HepG2 (cell line): ENCODE data around the gene SFXN1. TPM values are rescaled to one million over a fixed set of nuclear protein-coding genes. Genes with fewer than 3 reads are reported as not detected.

ENCODE experiments used
- DNMT3B ChIP-seq: conservative IDR thresholded peaks from 2 replicates; pipeline ENCODE4 v1.6.1; 2016; ENCODE audit warnings: missing biosample characterization, control low read depth
- JUN ChIP-seq: sonication (generic); formaldehyde crosslinking; IDR thresholded peaks from 2 replicates; pipeline ENCODE4 v1.4.0; 2020; ENCODE audit warnings: mild to moderate bottlenecking, missing genetic modification reagents
- MLX ChIP-seq: IDR thresholded peaks from 2 replicates; pipeline ENCODE4 v1.6.1; 2016
- MLXIP ChIP-seq: sonication (generic); formaldehyde crosslinking; IDR thresholded peaks from 2 replicates; pipeline ENCODE4 v1.9.0; 2021; ENCODE audit warnings: missing genetic modification reagents, borderline replicate concordance
- MZF1 ChIP-seq: sonication (generic); formaldehyde crosslinking; IDR thresholded peaks from 2 replicates; pipeline ENCODE4 v1.8.1; 2023; ENCODE audit warnings: mild to moderate bottlenecking, missing genetic modification reagents, borderline replicate concordance
- NCOR1 ChIP-seq: fragments of 200-600 bp; sonication (generic); IDR thresholded peaks from 2 replicates; pipeline ENCODE4 v1.7.0; 2017; ENCODE audit warnings: antibody characterized with exemption, low read length, borderline replicate concordance
- NFIC ChIP-seq: IDR thresholded peaks from 2 replicates; pipeline ENCODE4 v1.6.1; 2012; ENCODE audit warnings: mild to moderate bottlenecking, low read length, inconsistent platforms
- NFRKB ChIP-seq: fragments of 450-650 bp; IDR thresholded peaks from 2 replicates; pipeline ENCODE4 v1.6.1; 2017
- TAF1 ChIP-seq: sonication (generic); formaldehyde crosslinking; IDR thresholded peaks from 2 replicates; pipeline ENCODE4 v1.4.0; 2020; ENCODE audit warnings: missing genetic modification reagents
- TCF7L2 ChIP-seq: IDR thresholded peaks from 2 replicates; pipeline ENCODE4 v1.6.1; 2011; ENCODE audit warnings: mild to moderate bottlenecking, low read depth, low read length, moderate library complexity
- ZBED4 ChIP-seq: sonication (generic); formaldehyde crosslinking; IDR thresholded peaks from 2 replicates; pipeline ENCODE4 v1.4.0; 2020; ENCODE audit warnings: missing genetic modification reagents, borderline replicate concordance
- ZNF143 ChIP-seq: sonication (generic); formaldehyde crosslinking; IDR thresholded peaks from 2 replicates; pipeline ENCODE4 v1.4.0; 2020; ENCODE audit warnings: missing genetic modification reagents
- ZNF337 ChIP-seq: sonication (generic); formaldehyde crosslinking; IDR thresholded peaks from 2 replicates; pipeline ENCODE4 v1.5.1; 2020; ENCODE audit warnings: missing genetic modification reagents, low read depth, mild to moderate bottlenecking, borderline replicate concordance
- ZNF512B ChIP-seq: sonication (generic); formaldehyde crosslinking; IDR thresholded peaks from 2 replicates; pipeline ENCODE4 v1.5.1; 2020; ENCODE audit warnings: missing genetic modification reagents, mild to moderate bottlenecking, borderline replicate concordance
- ZNF549 ChIP-seq: sonication (generic); formaldehyde crosslinking; IDR thresholded peaks from 2 replicates; pipeline ENCODE4 v1.5.0; 2020; ENCODE audit warnings: missing genetic modification reagents
- ZNF746 ChIP-seq: sonication (generic); formaldehyde crosslinking; IDR thresholded peaks from 2 replicates; pipeline ENCODE4 v1.8.0; 2022; ENCODE audit warnings: mild to moderate bottlenecking, missing genetic modification reagents
- polyA plus RNA-seq, 8 experiments: library from polyadenylated mRNA; depleted of rRNA in 3 of 8; stranded (reverse) in 7 of 8; unstranded in 1 of 8; fragments of >200 nt; fragmentation: Illumina TruSeq in 4 of 8; extraction: Trizol in 4 of 8; gene quantifications; 2 replicates each; pipeline versions ENCODE4 v1.2.1 to v1.2.3, GENCODE V29; 2011 to 2016; ENCODE audit warnings: low read depth in 4 of 8, missing spikeins in 1 of 8, mixed read lengths in 1 of 8; ENCODE audit not compliant: insufficient read depth in 1 of 8
- total RNA-seq, 5 experiments: library from RNA; depleted of rRNA; stranded (reverse); fragments of >200 nt; fragmentation: Illumina TruSeq; extraction: Trizol; gene quantifications; 2 replicates each; pipeline ENCODE4 v1.2.3, GENCODE V29; 2016; ENCODE audit warnings: low read depth in 1 of 5

SFXN1 gene
- total and polyA plus RNA-seq, 2 of the 13 experiments (the other 11 are each of a cell fraction or from before 2014, with no cell fraction given) = 122 to 135 TPM

GRCh38 chr5:175478384-175479124 lies at the start of gene SFXN1 (continued):
- TF ChIP-seq MZF1 (CRISPR knock-in tag) (no peak), TCF7L2 (no peak), DNMT3B (no peak), JUN (CRISPR knock-in tag) (no peak), ZNF337 (CRISPR knock-in tag) (no peak), ZNF143 (CRISPR knock-in tag) (no peak), ZNF549 (no peak), NFIC (no peak), NFRKB (no peak), MLXIP (CRISPR knock-in tag) (0 out of 2 replicates have a peak, but pooled peaks have one; percentile 19), TAF1 (CRISPR knock-in tag) (peak; percentile 83), ZNF512B (0 out of 2 replicates have a peak, but pooled peaks have one; percentile 1), NCOR1 (no peak), MLX (no peak), ZBED4 (no peak; the same call in 1 of the 2 replicates), ZNF746 (CRISPR knock-in tag) (0 out of 2 replicates have a peak, but pooled peaks have one; percentile 46)
